ENCODE measurements around the gene DNAH2. TPM values are rescaled to one million over a fixed set of nuclear protein-coding genes. Genes with fewer than 3 reads are reported as not detected.

DNAH2 gene
- total and polyA plus RNA-seq, 2 of the 4 experiments (the other 2 are of a cell fraction) = under 0.01 to 0.02 TPM

GRCh38 chr17:7688808-7689316, 28.7 kb upstream of the DNAH2 start (continued):
- TF ChIP-seq MAFK (IDR thresholded peaks at IDR 0.05; ENCODE audit: low read depth, low read length) = no peak

GRCh38 chr17:7695586-7695985, 22.0 kb upstream of the DNAH2 start:
- intact Hi-C loops (cut with micrococcal nuclease) = no loop called here
- Histone ChIP-seq H3K79me1 (ENCODE audit: low read depth in 1 of 2, low read length in 2 of 2) (no peaks in the 10 kb centered on the region; a peak in 1 of 4 replicates), H3K23ac (ENCODE audit: low read depth, low read length) (no peak overlapping the region), H3K27me3 (ENCODE audit: control insufficient read depth, insufficient read depth, low read length) (no peaks in the 10 kb centered on the region), H4K8ac (ENCODE audit: low read depth in 2 of 2, low read length in 2 of 2) (no peak overlapping the region), H2AK5ac (ENCODE audit: low read depth, low read length) (no peak overlapping the region), H3K4me3 (ENCODE audit: insufficient read depth, low read depth, low read length) (no peak overlapping the region), H3K36me3 (ENCODE audit: control insufficient read depth, insufficient read depth, low read length) (peaks cover 5% of the 10 kb centered on the region), H2BK15ac (ENCODE audit: low read depth, low read length) (no peak overlapping the region), H3K9ac (ENCODE audit: low read depth, low read length) (no peak overlapping the region), H3K9me3 (ENCODE audit: control insufficient read depth, insufficient read depth, low read length) (no peaks in the 10 kb centered on the region), H3K4me1 (ENCODE audit: control insufficient read depth, insufficient read depth, low read length) (no peaks in the 10 kb centered on the region), H3K56ac (ENCODE audit: extremely low read depth, insufficient read depth, low read length) (no peak overlapping the region), H3K4me2 (ENCODE audit: low read depth, low read length) (no peak overlapping the region), H3K14ac (replicated peaks; ENCODE audit: low read depth, low read length) (no peak overlapping the region), H3K18ac (ENCODE audit: low read depth, low read length) (no peak overlapping the region), H2BK5ac (ENCODE audit: low read depth, low read length, poor library complexity, severe bottlenecking) (no peak overlapping the region), H4K91ac (ENCODE audit: insufficient read depth, low read depth, low read length) (no peak overlapping the region), H2AK9ac (replicated peaks; ENCODE audit: low read depth, low read length, poor library complexity) (no peak overlapping the region), H3K9me1 (ENCODE audit: insufficient read depth, low read length) (no peaks in the 10 kb centered on the region), H4K20me1 (ENCODE audit: insufficient read depth, low read length) (no peaks in the 10 kb centered on the region), H4K5ac (ENCODE audit: low read depth, low read length) (no peak overlapping the region), H2BK120ac (ENCODE audit: low read depth, low read length) (no peak overlapping the region), H2BK20ac (ENCODE audit: low read depth, low read length) (no peak overlapping the region), H3K27ac (ENCODE audit: insufficient read depth, low read length) (no peak overlapping the region), H3K4ac (ENCODE audit: low read depth, low read length) (no peak overlapping the region), H2AFZ (replicated peaks; ENCODE audit: low read length, poor library complexity) (no peak overlapping the region)
- ATAC-seq (ENCODE audit: low read depth) = no peak
- TF ChIP-seq POLR2A (IDR thresholded peaks at IDR 0.05; ENCODE audit: low read depth, low read length) (no peak), MAZ (IDR thresholded peaks at IDR 0.05; ENCODE audit: borderline replicate concordance, low read depth, low read length) (no peak), SMC3 (IDR thresholded peaks at IDR 0.05; ENCODE audit: low read depth, low read length) (no peak), RCOR1 (IDR thresholded peaks at IDR 0.05; ENCODE audit: insufficient replicate concordance, low read length) (no peak), MAFK (IDR thresholded peaks at IDR 0.05; ENCODE audit: low read depth, low read length) (no peak), CEBPB (IDR thresholded peaks at IDR 0.05; ENCODE audit: low read depth, low read length) (no peak)
- TF ChIP-seq, protein P1, sequence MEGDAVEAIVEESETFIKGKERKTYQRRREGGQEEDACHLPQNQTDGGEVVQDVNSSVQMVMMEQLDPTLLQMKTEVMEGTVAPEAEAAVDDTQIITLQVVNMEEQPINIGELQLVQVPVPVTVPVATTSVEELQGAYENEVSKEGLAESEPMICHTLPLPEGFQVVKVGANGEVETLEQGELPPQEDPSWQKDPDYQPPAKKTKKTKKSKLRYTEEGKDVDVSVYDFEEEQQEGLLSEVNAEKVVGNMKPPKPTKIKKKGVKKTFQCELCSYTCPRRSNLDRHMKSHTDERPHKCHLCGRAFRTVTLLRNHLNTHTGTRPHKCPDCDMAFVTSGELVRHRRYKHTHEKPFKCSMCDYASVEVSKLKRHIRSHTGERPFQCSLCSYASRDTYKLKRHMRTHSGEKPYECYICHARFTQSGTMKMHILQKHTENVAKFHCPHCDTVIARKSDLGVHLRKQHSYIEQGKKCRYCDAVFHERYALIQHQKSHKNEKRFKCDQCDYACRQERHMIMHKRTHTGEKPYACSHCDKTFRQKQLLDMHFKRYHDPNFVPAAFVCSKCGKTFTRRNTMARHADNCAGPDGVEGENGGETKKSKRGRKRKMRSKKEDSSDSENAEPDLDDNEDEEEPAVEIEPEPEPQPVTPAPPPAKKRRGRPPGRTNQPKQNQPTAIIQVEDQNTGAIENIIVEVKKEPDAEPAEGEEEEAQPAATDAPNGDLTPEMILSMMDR (conservative IDR thresholded peaks at IDR 0.05; ENCODE audit: low read depth, low read length) = no peak
- POLR2A ChIA-PET (ENCODE audit: unreplicated experiment) = no interaction called here
- in situ Hi-C loops (cut with MboI; ENCODE audit: low sequenced_read_pairs) = no loop called here
- no peak for DNase-seq
- dilution Hi-C loops (cut with HindIII; ENCODE audit: low sequenced_read_pairs, unreplicated experiment) = no loop called here
- WGBS, 2 experiments (ENCODE audit: extremely low coverage in 2 of 2, insufficient read length in 1 of 2) = 98% methylated on average over 7 of the region's 10 CpGs; no CpG with 5 or more reads in 1 of the 2 experiments
- CTCF ChIA-PET = no interaction called here
- no TSS peak for BruUV-seq (replicated peaks)
